ENCODE data around the gene DACH2. TPM values are rescaled to one million over a fixed set of nuclear protein-coding genes. Genes with fewer than 3 reads are reported as not detected.

The DACH2 gene
- total and polyA plus RNA-seq, 2 of the 4 experiments (the other 2 are of a cell fraction): 2.8 to 3.8 TPM

DNA sequence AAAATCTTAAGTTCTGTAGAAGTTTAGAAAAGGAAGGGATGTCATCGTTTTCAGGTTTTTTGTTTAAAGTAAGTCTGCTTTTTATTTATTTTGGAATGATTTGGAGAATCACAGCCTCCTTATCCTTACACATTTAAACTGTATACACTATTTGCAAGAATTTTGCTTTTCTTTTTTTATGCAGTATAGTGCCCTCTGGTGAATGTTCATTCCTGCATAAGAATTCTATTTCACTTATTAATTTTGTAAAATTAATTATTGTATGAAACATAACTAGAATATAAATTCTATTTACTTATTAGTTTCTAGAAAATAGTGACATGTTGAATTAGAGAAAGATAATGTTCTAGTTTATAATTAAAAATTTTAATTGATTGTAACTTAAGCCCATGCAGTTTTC is 44.6 kb downstream of the DACH2 start:
- in situ Hi-C loops (cut with MboI; ENCODE audit: low sequenced_read_pairs): loop anchor here (25.0 kb wide), 1 partner anchor 581 kb away; no protein-coding TSS in a partner anchor
- POLR2A ChIA-PET (ENCODE audit: unreplicated experiment): interaction anchor here (0.6 kb wide), 2 partner anchors 17 to 355 kb away, joined by 3 read pairs; no protein-coding TSS in a partner anchor

More for the DNA sequence above, 44.6 kb downstream of the DACH2 start:
- Histone ChIP-seq H2BK15ac (ENCODE audit: low read depth, low read length) (no peak overlapping the region), H2BK5ac (ENCODE audit: low read depth, low read length, poor library complexity, severe bottlenecking) (no peak overlapping the region), H4K20me1 (ENCODE audit: insufficient read depth, low read length) (no peaks in the 10 kb centered on the region), H3K23ac (ENCODE audit: low read depth, low read length) (no peak overlapping the region), H3K4me1 (ENCODE audit: control insufficient read depth, insufficient read depth, low read length) (no peaks in the 10 kb centered on the region), H2AK5ac (ENCODE audit: low read depth, low read length) (no peak overlapping the region), H4K8ac (ENCODE audit: low read depth in 2 of 2, low read length in 2 of 2) (no peak overlapping the region), H2BK120ac (ENCODE audit: low read depth, low read length) (no peak overlapping the region), H2AK9ac (replicated peaks; ENCODE audit: low read depth, low read length, poor library complexity) (no peak overlapping the region), H3K18ac (ENCODE audit: low read depth, low read length) (no peak overlapping the region), H3K79me1 (ENCODE audit: low read depth in 1 of 2, low read length in 2 of 2) (no peaks in the 10 kb centered on the region), H3K9me1 (ENCODE audit: insufficient read depth, low read length) (no peaks in the 10 kb centered on the region), H3K56ac (ENCODE audit: extremely low read depth, insufficient read depth, low read length) (no peak overlapping the region), H3K27me3 (ENCODE audit: control insufficient read depth, insufficient read depth, low read length) (no peaks in the 10 kb centered on the region), H2AFZ (replicated peaks; ENCODE audit: low read length, poor library complexity) (no peak overlapping the region), H4K5ac (ENCODE audit: low read depth, low read length) (no peak overlapping the region), H3K4me3 (ENCODE audit: insufficient read depth, low read depth, low read length) (no peak overlapping the region), H3K27ac (ENCODE audit: insufficient read depth, low read length) (no peak overlapping the region), H3K4ac (ENCODE audit: low read depth, low read length) (no peak overlapping the region), H3K14ac (replicated peaks; ENCODE audit: low read depth, low read length) (no peak overlapping the region), H3K4me2 (ENCODE audit: low read depth, low read length) (no peak overlapping the region), H2BK20ac (ENCODE audit: low read depth, low read length) (no peak overlapping the region), H4K91ac (ENCODE audit: insufficient read depth, low read depth, low read length) (no peak overlapping the region), H3K9me3 (ENCODE audit: control insufficient read depth, insufficient read depth, low read length) (no peaks in the 10 kb centered on the region), H3K9ac (ENCODE audit: low read depth, low read length) (no peak overlapping the region), H3K36me3 (ENCODE audit: control insufficient read depth, insufficient read depth, low read length) (no peaks in the 10 kb centered on the region)
- no CpG with 5 or more reads among the region's 1 CpG for WGBS, 2 experiments (ENCODE audit: extremely low coverage in 2 of 2, insufficient read length in 1 of 2)
- ATAC-seq (ENCODE audit: low read depth): no peak
- CTCF ChIA-PET: no interaction called here
- no peak for TF ChIP-seq RFX5 (IDR thresholded peaks at IDR 0.05; ENCODE audit: low read depth, low read length)
- TF ChIP-seq MAFK (IDR thresholded peaks at IDR 0.05; ENCODE audit: low read depth, low read length): no peak
- TF ChIP-seq USF2 (IDR thresholded peaks at IDR 0.05; ENCODE audit: low read depth, low read length): no peak
- no peak for TF ChIP-seq RAD21 (IDR thresholded peaks at IDR 0.05; ENCODE audit: low read length)
- no peak for TF ChIP-seq CEBPB (IDR thresholded peaks at IDR 0.05; ENCODE audit: low read depth, low read length)
- TF ChIP-seq, protein P1, sequence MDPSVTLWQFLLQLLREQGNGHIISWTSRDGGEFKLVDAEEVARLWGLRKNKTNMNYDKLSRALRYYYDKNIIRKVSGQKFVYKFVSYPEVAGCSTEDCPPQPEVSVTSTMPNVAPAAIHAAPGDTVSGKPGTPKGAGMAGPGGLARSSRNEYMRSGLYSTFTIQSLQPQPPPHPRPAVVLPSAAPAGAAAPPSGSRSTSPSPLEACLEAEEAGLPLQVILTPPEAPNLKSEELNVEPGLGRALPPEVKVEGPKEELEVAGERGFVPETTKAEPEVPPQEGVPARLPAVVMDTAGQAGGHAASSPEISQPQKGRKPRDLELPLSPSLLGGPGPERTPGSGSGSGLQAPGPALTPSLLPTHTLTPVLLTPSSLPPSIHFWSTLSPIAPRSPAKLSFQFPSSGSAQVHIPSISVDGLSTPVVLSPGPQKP (IDR thresholded peaks at IDR 0.05; ENCODE audit: borderline replicate concordance, low read depth, low read length): no peak
- no peak for TF ChIP-seq CHD1 (IDR thresholded peaks at IDR 0.05; ENCODE audit: low read depth, low read length)
- no peak for TF ChIP-seq RCOR1 (IDR thresholded peaks at IDR 0.05; ENCODE audit: insufficient replicate concordance, low read length)
- no peak for TF ChIP-seq MXI1 (IDR thresholded peaks at IDR 0.05; ENCODE audit: borderline replicate concordance, low read depth, low read length)
- no peak for TF ChIP-seq MAZ (IDR thresholded peaks at IDR 0.05; ENCODE audit: borderline replicate concordance, low read depth, low read length)
- no peak for TF ChIP-seq FOS (IDR thresholded peaks at IDR 0.05; ENCODE audit: low read depth, low read length)
- TF ChIP-seq NFE2L2 (IDR thresholded peaks at IDR 0.05; ENCODE audit: low read depth, low read length): no peak
- no peak for TF ChIP-seq BHLHE40 (IDR thresholded peaks at IDR 0.05; ENCODE audit: low read depth, low read length)
- TF ChIP-seq, protein P2, sequence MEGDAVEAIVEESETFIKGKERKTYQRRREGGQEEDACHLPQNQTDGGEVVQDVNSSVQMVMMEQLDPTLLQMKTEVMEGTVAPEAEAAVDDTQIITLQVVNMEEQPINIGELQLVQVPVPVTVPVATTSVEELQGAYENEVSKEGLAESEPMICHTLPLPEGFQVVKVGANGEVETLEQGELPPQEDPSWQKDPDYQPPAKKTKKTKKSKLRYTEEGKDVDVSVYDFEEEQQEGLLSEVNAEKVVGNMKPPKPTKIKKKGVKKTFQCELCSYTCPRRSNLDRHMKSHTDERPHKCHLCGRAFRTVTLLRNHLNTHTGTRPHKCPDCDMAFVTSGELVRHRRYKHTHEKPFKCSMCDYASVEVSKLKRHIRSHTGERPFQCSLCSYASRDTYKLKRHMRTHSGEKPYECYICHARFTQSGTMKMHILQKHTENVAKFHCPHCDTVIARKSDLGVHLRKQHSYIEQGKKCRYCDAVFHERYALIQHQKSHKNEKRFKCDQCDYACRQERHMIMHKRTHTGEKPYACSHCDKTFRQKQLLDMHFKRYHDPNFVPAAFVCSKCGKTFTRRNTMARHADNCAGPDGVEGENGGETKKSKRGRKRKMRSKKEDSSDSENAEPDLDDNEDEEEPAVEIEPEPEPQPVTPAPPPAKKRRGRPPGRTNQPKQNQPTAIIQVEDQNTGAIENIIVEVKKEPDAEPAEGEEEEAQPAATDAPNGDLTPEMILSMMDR (conservative IDR thresholded peaks at IDR 0.05; ENCODE audit: low read depth, low read length): peak; percentile 22; the same call in 1 of the 2 replicates
- TF ChIP-seq SMC3 (IDR thresholded peaks at IDR 0.05; ENCODE audit: low read depth, low read length): peak; percentile 25; the same call in 1 of the 2 replicates
- no peak for TF ChIP-seq POLR2A (IDR thresholded peaks at IDR 0.05; ENCODE audit: low read depth, low read length)
- no peak for DNase-seq
- intact Hi-C loops (cut with micrococcal nuclease): loop anchor here (2.0 kb wide), 1 partner anchor 580 kb away; no protein-coding TSS in a partner anchor
- dilution Hi-C loops (cut with HindIII; ENCODE audit: low sequenced_read_pairs, unreplicated experiment): no loop called here
- no TSS peak for BruUV-seq (replicated peaks)

All from IMR-90 (cell line).